C1 segment of cervical spinal cord (tissue), 14 donors: Measurements from ENCODE around the gene PDCD1LG2.
A peak's percentile ranks its signal among the peaks of the same experiment; 100 is the strongest.

ENCODE experiments used
- DNase-seq, 14 donors: peaks; one replicate each; lab custom pipeline; 2025; lab: John Stamatoyannopoulos, UW

PDCD1LG2 gene

DNA sequence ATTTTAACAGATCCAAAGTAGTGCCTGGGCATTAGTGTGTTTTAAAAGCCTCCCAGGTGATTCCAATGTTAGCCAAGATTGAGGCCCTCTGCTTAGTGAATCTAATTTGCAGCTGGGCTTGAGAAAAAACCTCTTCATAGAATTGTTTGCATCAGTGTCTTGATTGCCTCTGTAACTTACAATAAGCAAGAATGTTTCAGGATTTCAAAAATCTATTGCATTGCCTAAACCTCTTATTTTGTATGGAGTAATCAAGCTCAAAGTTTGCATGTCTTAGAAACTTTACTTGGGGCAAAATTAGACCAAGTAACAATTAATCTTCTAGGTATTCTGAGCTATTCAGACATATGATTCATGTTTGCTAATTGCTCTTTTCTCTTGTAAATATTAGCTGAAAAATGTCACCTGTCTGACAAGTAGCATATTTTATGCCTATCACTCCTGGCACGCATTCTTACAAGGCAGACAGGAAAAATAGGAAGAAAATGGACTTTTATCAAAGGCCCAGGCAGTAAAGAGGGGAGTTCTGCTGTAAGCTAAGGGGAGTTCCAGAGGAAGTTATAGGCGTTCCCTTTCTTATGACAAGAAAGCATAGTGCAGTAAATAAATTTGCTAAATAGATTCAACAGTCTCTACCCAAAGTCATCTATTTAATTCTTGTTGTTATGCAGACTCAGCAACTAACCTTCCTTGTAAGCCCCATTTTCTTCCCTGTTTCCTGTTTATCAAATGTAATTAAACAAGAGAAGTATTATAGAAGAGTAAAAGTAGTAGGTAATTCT is 21.0 kb downstream of the PDCD1LG2 start:
- DNase-seq, result no peak

DNA sequence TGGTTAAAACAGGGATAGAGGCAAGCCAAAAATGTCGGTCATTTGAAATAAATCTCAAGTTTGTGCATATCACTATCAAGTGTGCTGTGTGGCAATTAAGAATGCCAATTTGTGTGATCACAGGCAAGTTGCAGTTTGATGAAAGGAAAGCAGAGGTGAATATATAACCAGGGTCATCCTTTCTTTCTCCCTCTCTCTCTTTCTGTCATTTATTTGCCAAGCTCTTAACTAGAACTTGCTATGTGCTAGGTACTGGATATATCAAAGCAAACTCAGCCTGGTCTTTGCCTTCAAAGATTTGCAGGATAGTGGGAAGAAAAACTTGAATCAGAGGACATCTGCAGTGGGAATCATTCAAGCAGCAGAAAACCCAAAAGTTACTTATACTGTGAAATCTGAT is 22.0 kb downstream of the PDCD1LG2 start:
- DNase-seq, result no peak

DNA sequence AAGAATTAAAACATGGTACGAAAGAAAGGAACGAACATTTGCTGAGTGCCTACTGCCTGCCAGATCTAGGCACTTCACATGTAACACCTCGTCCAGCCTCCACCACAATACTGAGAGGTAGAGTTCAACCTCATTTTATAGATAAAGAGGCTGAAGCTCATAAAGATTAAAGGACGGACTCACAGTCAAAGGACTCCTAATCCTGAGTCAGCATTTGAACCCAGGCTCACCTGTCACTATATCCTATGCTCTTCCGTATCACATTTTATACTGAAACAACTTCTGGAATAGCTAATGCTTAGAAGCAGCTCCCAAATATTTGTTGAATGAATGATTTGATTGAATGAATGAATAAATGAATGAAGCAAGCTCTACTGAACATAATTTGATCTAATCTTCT is 22.5 kb downstream of the PDCD1LG2 start:
- no peak for DNase-seq

GRCh38 chr9:5536684-5537083 is 26.4 kb downstream of the PDCD1LG2 start:
- DNase-seq, result no peak

DNA sequence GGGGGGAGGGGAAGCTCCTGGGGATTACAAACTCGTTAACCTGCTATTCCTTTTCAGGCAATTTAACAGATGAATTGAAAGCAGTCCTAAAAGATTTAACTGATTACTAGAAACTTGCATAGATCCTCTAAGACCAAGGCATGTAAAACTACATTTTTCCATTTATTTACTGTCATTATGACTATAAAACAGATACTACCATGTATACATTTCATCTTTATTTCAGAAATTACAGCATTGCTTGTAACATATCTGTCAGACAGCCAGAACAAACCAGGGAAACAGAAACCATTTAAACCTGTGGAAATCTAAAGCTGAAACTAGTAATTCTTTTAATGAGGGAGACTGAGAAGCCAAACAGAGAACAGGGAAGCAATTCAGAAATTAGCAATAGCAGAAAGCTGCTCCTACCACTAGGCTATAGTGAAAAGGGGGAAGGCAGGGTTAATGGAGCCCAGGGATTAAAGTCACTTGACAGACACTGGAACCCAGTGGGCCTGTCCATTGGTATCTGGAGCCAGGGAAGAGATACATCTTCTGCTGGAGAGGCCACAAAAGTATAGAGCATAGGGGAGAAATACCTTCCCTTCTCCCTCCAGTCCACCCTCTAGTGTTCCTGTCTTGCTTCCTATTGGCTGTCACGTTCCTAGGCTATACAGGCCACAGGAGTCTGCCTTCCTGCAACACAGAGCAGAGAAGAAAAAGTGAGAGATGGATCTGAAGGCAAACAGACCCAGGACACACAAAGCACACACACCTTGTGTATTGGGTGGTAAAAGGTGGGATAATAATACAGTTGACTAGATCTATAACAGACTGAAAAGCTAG is 33.8 kb downstream of the PDCD1LG2 start:
- no peak for DNase-seq

GRCh38 chr9:5549658-5550650 is 39.6 kb downstream of the PDCD1LG2 start:
- no peak for DNase-seq

- no peak for DNase-seq
Observed at GRCh38 chr9:5551368-5552150, 41.2 kb downstream of the PDCD1LG2 start.

GRCh38 chr9:5552301-5552700 is 42.0 kb downstream of the PDCD1LG2 start:
- no peak for DNase-seq

- DNase-seq, result no peak
Observed at GRCh38 chr9:5553211-5553610, 42.9 kb downstream of the PDCD1LG2 start.

DNA sequence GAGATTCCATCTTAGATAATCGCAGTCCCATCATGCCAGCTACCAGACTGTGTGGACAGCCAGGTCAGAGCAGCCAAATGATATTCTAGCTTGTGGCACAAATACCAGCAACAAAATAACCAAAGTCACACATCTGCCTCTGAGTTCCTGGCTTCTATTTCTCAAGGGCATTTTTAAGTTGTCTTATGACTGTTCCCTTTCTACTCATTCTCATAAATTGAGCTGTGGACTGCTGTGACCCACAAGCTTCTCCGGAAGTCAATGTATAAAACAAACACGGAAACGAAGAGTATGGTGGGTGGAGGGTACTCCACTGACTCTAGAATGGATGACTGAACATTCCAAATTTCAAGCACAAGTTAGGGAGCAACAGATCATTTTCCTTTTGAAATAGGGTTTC is 43.9 kb downstream of the PDCD1LG2 start:
- no peak for DNase-seq

- no peak for DNase-seq
Observed at GRCh38 chr9:5556101-5556705, 45.9 kb downstream of the PDCD1LG2 start.

DNA sequence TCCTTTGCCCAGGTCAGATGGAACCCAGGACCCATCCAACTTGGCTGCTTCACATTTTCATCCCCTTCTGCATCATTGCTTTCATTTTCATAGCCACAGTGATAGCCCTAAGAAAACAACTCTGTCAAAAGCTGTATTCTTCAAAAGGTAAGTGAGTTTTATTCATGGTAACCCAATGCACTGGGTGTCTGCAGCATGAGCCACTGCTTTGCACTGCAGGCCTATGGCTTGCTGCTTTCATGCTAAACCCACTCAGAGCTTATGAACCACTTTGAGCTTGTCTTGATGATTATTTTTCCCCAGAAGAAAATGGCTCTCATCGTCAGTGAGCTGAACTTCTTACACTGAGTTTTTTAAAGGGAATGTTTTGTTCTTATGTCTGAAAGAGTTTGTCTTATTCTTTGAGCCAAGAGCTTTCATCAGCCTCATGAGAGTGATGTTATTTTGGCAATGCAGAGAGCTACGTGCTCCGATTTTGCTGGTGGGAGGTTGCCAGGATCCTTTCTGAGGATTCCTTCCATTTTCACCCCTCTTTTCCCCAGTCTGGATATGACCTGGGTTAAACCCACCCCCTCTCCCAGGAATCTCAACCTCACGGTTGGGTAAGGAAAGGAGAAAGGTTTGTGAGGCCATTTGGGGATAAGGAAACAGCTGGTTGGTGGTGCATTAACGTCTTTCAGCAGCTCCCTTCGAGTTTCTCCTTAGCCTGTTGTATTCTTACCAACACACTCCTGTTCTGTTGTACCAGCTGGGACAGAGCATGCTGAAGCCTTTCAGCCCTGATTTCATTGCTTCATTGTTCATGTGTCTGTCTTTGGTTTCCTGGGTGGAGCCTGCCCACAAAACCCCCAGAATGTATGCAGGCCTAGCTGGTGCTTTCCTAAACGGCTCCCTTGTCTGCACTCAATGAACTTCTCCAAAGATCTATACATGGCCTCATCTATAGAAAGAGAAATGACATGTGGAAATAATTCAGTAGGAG is 47.6 kb downstream of the PDCD1LG2 start:
- peak in 1 of 14 donors; percentile 16 for DNase-seq

GRCh38 chr9:5559659-5560058 is 49.3 kb downstream of the PDCD1LG2 start:
- no peak for DNase-seq

- DNase-seq, result no peak
Observed at GRCh38 chr9:5560443-5561100, 50.2 kb downstream of the PDCD1LG2 start.

DNA sequence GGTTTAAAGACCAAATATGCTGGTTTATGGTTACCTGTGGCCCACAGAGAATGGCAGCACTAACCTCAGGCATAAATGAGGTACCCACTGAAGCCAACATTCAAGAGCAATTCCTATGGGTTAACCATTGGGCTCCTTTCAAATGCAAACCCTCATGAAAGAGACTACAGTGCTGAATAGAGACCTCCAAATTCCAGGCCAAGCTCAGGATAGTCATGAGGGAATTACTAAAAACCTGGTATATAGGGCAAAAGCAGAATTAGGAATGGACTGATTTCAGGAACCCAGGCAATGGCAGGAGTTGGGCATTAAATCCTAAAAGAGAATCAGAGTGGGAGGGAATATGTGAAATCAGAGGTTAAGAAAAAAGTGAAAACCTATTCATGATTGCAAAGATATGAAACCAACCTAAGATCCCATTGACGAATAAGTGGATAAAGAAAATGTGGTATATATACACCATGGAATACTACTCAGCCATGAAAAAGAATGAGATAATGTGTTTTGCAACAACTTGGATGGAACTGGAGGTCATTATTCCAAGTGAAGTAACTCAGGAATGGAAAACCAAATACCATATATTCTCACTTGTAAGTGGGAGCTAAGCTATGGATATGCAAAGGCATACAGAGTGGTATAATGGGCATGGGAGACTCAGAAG is 51.6 kb downstream of the PDCD1LG2 start:
- no peak for DNase-seq

GRCh38 chr9:5562806-5563416 is 52.6 kb downstream of the PDCD1LG2 start:
- DNase-seq, result no peak

DNA sequence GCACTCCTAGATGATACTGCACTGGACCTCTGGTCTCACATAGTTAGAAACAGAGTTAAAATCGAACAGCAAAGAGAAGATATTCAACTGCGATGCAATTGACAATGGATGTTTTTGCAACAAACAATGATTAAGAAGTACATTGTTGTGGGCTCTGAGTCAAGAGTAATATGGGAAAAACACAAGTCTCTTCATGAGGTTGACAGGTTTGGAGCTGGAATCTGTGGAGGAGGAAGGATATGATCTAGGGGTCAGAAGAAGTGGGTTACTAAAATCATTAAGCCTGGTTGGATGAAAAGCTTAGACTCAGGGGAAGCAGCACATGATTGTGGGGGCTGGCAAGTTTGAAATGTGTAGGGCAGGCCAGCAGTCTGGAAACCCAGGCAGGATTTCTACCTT is 53.1 kb downstream of the PDCD1LG2 start:
- no peak for DNase-seq

DNA sequence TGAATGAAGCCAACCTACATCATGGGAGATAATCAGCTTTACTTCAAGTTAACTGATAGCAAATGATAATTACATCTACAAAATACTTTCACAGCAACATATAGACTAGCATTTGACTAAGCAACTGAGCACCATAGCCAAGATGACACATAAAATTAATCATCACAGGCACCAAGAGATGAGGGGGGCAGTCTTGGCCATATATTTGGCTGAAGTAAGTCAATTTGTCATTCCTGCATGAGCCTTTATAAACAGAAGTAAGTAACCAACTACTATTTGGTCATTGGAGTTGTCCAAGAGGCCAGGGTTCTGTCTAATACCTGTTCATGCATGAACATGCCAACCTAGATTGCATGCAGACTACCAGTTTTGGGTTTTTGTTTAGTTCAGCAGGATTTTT is 53.6 kb downstream of the PDCD1LG2 start:
- DNase-seq, result no peak
